HG03135 (cell line): ENCODE results near the gene USP12.

Experiments
- ATAC-seq: cut with Tn5 transposase; IDR thresholded peaks from one replicate; pipeline ENCODE4 v1.9.1; 2021; ENCODE audit warnings: mild to moderate bottlenecking, moderate library complexity; ENCODE audit not compliant: unreplicated experiment

The USP12 gene

DNA sequence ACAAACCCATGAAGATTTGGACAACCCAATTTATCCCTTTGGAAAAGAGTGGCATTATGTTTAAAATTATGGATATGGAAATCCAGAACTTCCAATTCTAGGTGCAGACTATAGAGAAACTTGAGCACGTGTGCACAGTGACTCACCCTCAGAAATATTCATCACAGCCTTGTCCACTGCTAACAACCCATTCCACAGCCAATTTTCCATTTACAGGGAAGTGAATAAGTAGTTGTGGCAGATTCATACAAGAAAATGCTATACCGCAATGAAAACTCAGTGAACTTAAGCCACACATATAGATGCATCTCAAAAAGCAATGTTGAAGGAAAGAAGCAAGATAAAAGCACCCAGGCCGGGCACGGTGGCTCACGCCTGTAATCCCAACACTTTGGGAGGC lies 133.3 kb downstream of the USP12 start:
- no peak for ATAC-seq

DNA sequence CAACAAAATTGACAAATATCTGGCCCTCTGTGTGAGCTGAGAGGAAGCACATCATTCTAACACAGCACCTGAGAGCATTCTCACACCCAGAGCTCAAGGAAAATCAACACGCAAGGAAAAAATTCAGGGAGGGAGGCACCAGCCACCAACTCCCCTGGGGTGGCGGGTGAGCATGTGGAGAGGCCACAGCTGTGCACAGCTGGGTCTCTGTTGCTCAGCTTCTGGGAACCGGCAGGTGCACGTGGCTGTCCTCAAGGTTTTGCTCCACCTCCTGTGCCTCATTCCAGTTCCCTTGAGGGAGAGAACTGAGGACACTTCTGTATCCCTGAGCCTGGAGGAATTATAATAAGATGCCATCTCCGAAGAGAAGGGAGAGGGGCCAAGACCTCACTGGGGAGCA lies 134.0 kb downstream of the USP12 start:
- ATAC-seq: no peak

DNA sequence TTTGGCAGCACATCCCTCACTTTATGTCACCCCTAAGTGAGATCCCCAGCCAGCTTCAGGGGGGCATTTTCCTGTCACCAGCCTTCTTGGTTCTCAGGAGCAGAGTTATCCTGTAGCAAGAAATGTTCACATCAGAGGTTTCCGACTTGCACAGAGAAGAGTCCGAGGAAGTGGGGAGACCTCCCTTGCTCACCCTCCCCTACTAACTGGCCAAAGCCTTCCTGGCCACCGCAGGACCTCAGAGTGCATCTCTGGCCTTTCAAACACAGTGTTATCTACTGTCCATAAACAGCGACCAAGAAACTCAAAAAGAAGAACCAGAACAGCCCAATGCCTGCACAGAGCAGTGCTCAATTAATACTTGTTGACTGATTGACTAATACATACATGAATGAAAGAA lies 134.4 kb downstream of the USP12 start:
- no peak for ATAC-seq

DNA sequence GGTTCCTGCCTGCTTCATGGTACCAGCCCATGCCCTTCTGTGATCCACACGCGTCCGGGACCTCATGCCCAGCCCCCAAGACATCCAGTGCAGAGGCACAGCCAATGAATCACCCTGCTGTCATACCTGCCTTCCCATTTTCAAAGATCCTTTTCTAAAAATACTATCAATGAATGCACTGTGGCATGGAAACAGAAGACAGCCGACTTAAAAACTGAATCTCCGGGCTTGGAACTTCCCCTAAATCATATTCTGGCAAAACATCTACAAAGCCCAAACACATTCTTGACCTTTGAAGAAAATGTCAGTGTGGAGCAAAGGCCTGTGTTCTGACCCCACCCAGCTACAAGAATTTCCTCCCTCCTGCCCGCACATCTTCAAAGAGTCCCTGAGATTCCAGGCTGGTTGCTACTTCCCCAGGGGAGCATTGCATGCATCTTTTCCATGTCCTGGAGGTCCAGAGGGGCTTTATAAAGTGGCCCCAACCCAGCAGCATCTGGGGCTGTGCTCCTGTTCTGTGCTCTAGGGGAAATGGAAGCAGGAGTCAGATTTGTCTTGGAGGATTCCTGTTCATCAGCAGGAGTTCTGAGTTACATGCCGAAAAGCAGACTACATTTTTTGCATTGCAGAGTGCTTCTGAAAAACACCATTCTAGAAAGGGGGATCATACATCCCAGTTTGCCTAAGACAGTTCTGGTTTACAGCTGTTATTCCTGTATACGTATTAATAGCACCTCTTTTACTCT lies 135.2 kb downstream of the USP12 start:
- no peak for ATAC-seq

DNA sequence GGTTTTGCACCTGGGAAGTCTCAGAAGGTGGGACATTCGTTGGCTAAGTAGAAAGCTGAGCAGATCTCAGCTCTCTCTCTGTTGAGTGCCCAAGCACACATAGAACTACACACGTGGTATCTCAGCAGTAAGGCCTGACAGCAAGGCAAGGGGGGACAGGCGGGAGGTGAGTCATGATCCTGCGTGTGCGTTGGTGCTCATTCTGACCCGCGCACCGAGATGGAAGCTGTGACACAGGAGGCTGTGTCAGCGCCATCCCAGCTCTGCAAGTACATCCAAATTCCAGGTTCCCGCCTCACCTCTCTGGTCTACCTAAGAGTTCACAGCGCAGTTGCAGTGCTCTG lies 135.7 kb downstream of the USP12 start:
- no peak for ATAC-seq

DNA sequence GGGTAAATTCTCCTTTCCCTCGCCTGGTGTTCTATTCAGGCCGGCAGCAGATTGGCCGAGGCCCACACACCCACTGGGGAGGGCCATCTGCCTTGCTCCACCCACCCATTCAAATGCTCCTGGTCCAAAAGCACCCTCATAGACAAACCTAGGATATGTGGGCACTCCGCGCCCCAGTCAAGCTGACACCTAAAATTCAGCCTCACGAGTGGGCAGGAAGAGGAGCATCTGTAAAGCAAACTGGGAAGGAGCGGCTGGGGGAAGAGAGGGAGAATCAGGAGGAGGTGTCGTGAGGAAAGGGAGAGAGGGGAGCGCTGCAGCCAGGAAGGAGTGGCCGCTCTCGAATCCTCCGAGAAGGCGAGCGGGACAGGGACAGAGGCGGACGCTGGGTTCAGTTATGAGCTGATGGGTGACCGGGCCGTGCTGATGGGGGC lies 136.9 kb downstream of the USP12 start:
- no peak for ATAC-seq

DNA sequence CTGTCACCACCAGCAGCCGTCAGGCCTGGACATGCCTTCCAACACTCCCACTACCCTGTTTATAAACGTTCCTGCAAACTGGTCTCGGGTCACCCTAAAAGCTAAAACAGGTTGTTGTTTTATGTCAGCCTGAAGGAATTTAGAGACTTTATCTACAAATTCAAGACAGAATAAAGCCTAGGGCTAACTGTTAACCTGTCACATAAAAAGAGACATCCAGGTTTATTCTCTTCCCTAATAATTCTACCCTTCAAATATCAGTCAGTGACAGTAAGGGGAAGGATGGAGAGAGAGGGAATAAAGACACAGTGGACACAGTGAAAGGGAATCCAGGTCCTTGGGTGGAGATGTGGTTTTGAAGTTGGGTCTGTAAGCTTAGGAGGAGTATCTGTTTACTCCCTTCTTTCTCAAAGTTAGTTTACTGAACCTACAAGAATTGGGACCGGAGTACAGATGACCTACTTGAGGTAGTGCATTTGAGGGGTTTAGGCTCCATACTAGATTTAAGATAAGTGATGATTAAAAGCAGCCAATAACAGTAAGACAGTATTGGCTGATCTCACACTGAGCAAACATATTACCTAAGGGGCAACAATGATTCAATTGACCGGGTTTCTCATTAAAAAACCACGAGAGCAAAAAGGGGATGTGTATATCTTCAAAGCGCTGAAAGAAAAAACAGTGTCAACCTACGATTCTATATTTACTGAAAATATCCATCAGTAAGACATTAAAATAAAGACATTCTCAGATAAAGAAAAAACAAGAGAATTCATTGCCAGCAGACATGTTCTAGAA lies 142.7 kb downstream of the USP12 start:
- no peak for ATAC-seq

DNA sequence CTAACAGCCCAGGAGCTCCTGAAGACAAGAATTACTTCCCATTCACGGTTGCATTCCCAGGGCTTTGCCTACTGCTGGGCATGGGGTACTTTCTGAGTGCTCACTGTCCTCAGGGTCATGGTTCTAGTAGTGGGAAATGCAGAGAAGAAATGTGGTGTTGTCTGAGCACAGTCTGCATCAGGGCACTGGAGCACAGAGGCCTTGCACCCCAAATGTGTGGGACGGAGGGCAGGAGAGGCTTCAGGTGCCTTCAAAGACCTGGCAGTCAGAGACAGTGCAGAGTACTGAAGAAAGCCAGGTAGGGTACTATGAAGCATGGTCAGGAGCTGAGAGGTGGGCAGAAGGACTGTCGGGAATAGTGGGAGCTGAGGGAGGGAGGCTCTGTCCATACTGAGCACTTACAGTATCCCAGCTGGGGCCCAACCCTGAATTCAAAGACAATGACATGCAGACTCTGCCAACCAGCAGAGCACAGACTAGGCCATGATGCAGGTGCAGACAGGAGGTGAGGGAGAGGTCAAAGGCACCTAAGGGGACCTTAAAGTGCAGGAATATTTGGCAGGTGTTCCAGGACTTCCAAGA lies 144.4 kb downstream of the USP12 start:
- no peak for ATAC-seq

DNA sequence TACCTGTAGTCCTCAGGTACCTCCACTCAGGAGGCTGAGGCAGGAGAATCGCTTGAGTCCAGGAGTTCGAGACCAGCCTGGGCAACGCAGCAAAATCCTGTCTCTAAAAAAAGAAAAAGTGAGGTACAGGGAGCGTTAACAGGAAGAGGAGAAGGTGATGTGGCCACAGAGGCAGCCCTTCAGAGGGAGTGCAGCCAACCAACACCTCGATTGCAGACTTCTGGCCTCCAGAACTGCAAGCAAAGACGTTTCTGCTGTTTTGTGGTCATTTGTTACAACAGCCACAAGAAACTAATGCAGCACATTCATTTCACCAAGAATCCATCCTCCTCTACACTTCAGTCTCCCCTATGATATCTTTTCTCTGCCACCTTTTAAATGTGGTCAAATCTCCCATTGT lies 145.2 kb downstream of the USP12 start:
- no peak for ATAC-seq

DNA sequence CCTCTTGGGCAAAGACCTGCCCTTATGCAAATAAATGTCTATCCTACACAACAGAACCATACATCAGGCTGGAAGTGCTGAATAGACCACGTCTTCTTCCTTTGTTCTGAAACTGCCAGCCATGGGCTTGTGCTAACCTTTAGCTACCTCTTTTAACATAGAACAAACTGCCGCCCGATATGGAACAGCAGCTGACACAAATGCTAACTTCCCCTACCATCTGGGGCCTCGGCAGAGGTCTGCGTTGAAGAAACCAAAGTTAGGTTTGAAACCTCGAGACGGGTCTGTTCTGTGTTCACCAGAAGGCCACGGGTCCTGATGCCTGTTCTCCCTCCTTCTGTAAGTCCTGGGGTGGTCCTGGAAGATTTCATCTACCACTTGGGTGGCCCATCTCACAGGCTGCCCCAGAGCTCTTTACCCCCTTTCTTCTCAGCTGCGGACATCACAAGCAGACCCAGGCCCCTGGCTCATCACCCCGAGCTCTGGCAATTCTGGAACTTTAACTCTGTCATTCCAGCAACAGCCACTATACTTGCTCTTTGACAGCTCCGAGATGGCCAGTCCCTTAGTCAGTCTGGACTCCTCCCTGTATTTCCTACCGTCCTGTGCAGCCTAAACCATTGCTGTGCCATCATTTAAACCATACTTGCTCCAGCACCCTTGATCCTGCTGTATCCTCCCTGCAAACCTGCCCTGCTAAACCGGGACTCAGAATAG lies 146.7 kb downstream of the USP12 start:
- no peak for ATAC-seq

DNA sequence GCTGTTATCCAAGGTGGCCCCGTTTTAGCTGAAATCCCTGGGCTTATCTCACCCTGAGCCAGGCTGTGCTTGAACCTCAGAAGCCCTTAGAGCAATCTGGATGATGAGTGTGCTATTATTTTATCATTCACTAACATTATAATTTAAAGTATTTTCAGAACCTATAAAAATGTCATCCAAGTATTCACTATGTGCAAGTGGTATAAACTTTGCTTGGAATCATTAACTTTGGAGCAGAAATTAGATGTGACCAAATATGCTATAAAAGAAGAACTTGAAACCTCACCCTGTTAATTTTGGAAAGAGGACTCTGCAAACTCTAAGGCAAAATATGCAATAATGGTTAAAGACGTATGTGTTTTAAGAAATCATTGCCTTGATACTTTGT lies 147.5 kb downstream of the USP12 start:
- ATAC-seq: no peak

DNA sequence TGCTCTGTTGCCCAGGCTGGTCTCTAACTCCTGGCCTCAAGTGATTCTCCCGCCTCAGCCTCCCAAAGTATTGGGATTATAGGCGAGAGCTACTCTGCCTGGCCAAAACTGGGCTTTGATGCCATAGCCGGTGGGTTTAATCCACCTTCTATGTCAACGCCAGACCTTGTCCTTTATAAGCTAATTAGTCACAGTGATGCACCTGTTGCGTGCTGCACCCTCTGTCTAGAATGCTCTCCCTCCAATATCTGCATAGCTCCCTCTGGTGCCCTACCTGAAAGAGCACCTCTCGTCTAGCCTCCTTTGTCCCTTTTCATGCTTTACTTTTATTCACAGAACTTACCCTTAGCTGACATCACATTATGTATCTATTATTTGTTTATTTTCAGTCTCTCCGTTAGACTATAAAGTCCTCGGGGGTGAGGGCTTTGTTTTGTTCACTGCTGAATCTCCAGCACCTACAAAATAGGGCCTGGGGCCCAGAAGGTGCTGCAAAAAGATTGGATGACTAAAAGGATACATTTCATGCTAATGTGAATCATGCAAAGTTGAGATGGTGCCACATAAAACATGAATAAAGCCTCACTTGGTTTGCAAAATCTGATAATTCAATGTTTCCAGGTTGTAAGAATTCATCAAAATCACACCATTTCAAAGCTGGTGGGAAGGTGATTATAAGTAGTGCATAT lies 148.1 kb downstream of the USP12 start:
- ATAC-seq: no peak

DNA sequence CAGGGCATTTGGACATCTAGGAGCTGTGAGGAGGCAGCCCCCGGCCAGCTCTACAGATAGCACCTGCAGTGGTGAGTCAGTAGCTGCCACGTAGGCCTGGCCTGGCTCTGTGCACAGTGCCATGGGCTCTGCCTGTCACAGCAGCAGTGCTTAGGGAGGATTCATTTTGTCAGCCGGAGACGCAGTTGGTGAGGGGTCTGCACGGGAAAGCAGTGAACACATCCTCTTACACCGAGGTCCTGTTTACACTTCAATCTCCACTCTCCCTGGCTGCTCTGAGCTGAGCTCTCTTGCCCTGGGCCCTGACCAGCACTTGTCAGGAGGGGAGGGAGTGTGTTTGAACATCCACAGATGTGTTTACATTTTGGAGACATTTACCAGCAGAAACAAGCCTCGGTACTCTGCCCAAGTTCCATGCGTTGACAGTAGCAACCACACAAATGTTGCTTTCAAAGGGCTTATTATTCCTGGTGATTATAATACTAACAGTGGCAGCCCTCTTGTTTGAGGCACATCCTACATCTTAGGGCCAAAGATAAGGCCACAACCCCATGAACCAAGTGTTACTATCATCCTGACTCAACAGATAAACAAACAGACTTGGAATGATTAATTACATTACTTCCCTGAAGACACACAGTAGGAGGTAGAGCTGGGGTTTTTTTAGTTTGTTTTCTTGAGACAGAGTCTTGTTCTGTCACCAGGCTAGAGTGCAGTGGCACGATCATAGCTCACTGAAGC lies 148.9 kb downstream of the USP12 start:
- ATAC-seq: no peak

DNA sequence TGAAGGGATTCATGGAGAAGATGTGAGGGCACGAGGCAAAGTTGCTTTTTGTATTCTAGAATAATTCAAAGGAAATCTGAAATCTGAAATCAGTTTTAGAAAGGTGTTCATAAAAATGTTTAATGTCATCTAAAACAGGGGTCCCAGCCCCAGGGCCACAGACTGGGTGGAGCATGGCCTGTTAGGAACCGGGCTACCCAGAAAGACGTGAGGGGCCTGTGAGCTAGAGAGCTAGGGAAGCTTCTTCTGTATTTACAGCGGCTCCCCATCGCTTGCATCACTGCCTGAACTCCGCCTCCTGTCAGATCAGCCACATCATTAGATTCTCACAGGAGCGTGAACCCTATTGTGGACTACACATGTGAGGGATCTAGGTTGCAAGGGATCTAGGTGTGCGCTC lies 151.2 kb downstream of the USP12 start:
- ATAC-seq: no peak

DNA sequence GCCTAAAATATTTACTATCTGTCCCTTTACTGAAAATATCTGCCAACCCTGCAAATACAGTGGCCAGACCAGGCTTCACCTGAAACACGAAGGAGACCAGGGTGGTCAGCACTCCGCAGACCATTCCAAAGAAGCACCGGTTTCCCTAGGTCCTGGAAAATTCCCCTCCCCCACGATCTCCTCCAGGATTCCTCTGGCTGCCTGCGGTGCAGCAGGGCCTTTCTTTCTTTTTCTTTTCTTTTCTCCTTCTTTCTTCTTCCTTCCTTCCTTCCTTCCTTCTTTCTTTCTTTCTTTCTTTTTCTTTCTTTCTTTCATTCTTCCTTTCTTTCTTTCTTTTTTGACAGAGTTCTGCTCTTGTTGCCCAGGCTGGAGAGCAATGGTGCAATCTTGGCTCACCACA lies 152.7 kb downstream of the USP12 start:
- no peak for ATAC-seq

DNA sequence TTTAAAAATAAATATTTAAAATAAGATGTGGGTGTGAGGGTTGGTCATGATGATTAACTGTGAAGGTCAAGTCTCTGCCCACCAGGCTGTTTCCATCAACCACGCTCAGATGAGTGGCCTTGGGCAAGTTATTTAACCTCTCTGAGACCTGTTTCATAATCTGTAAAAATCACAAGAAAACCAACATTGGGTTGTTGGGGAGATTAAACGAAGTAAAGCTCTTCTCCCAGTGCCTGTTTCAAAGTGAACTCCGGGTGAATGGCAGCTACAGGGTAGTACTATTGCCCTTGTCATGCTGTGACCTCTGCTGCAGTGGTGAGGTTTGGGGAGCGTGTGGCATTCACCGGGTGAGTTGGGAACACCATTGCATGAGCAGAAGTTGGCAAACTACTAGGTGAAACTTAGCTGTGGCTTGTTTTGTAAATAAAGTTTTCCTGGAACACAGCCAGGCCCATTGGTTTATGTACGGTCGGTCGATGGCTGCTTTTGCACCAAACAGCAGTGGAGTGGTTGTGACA lies 153.2 kb downstream of the USP12 start:
- ATAC-seq: no peak

DNA sequence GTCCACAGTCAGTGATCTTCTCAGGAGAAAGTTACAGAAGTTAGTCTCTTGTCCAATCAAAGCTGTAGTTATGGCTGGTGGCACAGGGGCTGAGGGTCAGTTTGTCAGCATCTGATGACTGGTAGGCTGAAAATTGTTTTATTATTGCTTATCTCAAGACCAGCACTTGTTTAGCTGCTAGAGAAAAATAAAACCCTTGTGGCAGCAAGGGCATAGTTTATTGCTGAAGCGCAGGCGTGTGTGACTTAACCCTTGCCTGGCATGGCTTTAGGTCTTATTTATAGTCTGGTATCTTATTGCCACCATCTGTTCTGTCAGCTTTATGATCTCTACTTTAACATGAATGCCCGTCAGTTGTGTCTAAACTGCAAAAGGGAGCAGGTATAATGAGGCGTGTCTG lies 154.7 kb downstream of the USP12 start:
- ATAC-seq: no peak
